GM18502 (cell line): ENCODE data around the gene MYMK.

ENCODE experiments used
- ATAC-seq: cut with Tn5 transposase; IDR thresholded peaks from one replicate; pipeline ENCODE4 v1.9.1; 2021; ENCODE audit warnings: mild to moderate bottlenecking; ENCODE audit not compliant: unreplicated experiment, poor library complexity

MYMK gene

DNA sequence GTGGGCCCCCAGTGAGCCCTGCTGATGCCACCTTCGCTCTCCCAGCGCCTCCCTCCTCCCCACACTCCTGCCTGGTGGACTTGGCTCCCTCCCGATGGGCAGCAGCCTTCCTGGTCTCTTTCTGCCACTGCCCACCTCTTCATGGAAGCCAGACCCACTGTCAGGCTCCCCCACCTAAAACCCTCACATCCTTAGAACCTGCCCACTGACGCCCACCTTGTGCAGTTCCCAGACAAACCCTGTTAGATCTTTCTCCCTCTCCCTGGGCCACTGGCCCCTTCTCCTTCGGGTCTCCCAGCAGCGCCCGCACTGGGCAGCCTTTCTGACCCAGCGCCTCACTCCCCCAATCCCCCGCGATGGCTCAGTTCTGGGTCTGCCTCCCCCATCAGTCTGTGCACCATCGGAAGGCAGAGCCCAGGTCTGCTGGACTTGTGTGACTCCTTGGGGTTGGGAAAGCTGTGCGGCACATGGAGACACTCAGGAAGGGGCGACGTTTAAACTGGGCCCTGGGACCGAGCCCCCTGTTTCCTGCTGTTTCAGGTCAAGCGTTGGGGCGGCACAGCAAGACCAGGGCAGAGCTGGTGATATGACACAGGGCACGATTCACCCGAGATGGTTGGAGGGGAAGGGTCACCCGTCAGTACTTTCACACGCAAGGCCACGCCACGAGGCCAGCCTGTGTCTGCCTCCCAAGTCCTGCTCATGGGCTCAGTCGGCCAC is 17.4 kb downstream of the MYMK start:
- no peak for ATAC-seq

DNA sequence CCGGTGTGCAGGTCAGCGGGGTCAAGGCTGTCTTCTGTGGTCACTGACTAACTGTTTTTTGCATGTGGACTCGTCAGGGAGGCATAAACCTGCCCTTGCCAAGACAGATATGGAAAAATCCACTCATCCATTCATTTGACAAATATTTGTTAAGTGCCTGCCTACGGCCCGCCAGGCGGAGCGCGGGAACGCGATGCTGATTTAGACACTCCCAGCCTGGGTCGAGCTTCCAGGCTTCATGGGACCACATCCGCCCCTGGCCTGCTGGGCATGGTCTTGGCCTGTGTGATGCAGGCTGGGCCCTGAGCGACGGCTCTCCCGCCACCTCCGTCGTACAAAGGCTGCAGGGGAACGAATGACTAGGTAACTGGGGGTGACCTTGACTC is 18.1 kb downstream of the MYMK start:
- ATAC-seq, result no peak

DNA sequence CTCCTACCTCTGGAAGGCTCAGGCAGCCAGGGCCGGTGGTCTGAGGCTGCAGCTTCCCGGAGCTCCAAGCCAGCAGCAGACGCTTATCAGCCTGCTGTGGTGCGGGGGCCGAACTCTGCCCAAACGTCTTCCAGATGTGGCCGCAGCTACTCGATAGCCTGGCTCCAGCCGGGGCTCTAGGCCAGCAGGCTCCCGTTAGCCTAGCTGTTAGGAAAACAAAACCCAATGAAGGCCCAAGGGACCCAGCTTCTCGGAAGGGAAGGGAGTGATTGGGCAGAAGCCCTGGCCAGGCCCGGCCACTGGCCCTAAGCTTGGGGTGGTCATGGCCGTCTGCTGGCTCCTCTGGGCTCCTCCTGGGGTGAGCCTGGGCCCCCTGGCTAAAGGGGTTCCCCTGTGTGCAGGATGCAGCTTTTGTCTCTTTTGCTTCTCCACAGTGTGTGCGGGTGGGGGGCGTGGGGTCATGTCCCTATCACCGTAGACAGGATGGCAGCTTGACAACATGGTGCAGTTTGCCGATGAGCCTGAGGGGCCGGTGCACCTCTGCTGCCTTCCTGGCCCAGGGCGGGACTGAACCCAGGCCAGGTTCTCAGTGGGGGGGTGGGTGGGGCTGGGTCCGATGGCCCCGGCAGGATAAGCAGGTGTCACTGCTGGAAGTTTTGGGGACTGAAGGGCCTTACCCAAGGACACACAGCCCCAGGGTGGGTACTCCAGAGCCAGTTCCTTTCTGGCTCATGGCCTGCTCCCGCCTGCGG is 18.7 kb downstream of the MYMK start:
- ATAC-seq, result no peak

DNA sequence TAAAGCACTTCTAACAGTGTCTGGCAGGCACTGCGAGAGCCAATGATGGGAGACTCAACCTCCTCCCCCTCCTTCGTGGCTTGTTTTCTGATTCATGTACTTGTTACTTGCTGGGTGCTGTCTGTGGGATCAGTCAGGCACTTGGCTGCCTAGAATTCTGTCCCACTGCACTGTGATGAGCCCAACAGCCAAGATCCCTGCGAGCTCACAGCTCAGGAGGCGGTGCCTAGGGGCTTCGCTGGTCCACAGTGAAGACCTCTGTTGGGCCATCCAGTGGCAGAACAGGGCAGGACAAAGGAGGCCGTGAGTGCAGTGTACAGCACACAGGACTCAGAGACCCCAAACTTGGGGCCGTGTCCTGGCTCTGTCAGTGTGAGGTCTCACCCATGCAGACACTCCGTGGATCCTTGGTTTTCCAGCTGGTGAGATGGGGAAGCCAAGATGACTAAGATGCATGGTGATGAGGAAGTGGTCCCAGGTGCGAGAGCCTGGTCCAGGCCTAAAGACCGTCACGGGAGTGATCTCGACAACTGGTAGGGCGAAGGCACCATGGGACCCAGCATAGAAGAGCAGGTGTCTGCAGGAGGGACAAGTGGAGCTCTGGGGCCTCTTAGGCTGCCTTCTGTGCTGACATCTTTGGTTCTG is 19.5 kb downstream of the MYMK start:
- ATAC-seq, result no peak

DNA sequence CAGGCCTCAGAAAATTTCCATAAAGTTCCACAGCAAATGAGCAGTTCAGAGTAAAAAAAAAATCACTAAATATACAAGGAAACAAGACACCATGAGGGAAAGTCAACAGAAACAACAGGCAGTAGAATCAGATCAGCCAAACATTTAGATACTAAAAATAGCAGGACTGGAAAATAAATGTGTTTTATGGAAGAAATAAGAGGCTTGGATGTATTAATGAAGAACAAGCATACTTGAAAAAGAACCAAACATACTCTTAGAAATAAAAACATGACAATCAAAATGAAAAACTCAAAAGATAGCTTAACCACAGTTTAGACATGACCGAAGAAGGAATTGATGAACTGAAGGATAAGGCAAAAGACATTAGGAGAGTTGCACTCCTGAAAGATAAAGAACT is 22.6 kb downstream of the MYMK start:
- no peak for ATAC-seq

DNA sequence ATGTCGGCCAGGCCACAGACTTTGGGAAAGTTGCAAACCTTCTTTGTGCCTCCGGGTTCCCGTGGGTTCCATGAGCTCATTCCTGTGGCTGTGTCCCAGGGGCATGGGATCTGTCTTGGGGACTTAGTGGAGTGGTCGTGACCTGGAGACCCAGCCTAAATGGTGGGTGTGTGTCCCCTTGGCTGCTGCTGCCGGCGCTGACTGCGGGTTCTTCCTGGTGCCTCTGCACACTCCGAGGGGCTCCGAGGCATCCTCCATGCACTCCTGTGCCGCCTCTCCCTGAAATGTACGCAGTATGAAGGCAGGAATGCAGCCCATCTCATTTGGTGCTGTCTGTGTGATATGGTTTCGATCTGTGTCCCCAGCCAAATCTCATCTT is 24.9 kb downstream of the MYMK start:
- ATAC-seq, result no peak

DNA sequence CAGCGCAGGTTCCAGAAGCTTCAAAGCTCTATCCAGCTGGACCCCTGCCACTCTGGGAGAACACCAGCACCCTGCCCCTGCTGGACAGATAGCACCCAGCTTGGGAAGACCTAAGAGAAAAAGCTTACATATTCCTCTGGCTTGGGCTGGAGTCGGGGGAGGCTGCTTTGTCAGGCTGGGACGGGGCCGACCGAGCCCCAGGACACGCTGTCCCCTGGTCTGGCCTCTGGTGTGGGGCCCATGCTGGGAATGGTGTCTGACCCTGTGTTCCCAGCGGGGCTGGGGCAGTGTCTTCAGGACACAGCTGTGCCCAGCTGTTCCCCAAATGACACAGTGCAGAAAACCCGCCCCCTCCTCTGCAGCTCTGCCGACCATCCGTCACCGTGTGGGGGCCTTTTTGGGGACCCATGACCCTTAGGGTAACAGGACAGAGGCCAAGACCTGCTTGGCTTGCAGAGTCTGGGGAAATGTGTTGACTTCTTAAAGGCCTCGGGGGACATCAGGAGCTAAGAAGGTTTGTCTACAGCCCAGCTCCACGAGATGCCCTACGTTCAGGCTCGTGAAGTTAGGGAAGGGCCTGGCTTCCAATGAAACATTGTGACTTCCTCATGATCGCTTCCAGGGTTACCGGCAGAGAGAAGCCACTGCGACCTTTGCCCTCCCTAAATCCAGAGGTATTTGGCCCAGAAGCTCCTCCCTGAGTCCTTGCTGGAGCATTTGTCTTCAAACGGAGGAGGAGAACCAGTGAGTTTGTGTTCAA is 25.4 kb downstream of the MYMK start:
- no peak for ATAC-seq

DNA sequence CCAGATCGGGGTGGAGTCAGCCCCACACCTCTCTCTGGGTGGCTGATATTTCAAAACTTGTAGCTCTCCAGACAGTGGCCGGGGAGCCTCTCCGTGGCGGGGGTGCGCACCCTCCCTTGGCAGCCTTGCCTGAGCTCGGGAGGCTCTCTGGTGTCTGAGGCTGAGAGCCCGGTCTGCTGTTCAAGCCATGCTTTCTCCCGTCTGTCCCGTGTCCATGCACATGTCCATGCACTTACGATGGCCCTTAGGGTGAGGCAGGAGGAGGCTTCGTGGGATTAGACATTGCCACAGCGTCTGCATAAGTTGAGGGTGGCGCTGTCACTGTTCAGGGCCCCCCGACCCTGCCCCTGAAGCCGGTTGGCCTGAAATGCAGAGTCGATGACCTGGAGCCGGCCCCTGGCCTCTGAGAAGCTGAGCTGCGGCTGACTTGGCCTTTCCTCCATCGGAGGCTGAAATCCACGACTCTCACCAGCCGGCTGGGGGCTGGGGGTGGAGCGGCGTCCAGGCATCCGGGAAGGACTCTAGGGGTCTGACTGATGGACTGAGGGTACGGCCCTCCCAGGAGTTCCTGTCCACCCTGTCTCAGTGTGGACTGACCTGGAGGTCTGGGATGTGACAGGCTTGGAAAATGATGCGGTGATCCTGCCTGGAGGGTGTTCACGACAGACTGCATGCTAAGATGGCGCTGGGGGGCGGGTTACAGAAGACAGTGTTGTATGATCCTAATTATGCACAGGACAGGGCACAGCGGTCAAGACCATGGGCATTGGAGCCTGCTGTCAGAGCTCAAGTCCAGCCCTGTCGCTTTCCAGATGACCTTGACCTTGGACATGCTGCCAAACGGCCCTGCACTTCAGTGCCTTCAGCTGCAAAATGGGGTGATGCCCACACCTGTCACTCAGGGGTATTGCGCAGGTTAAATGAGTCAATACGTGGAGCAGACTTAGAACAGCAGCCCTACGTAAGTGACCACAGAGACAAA is 27.6 kb downstream of the MYMK start:
- ATAC-seq, result no peak

DNA sequence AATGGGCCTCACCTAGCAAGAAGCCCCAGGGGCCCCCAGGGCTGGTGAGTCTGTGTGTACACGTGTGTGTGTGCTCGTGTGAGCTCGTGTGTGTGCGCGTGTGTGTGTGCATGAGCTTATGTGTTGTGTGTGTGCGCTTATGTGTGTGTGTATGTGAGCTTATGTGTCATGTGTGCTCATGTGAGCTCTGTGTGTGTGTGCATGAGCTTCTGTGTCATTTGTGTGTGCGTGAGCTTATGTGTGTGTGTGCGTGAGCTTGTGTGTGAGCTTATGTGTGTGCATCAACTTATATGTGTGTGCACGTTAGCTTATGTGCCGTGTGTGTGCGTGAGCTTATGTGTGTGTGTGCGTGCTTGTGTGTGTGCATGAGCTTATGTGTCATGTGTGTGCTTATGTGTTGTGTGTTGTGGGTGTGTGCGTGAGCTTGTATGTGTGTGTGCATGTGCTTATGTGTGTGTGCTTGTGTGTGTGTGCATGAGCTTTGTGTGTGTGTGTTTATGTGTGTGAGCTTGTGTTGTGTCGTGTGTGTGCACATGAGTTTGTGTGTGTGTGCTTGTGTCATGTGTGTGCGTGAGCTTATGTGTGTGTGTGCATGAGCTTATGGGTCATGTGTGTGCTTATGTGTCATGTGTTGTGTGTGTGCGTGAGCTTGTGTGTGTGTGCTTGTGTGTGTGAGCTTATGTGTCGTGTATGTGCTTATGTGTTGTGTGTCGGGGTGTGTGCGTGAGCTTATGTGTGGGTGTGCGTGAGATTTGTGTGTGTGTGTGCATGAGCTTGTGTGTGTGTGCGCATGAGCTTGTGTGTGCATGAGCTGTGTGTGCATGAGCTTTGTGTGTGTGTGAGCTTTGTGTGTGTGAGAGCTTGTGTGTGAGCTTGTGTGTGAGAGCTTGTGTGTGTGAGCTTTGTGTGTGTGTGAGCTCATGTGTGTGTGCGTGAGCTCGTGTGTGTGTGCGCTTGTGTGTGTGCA is 29.1 kb downstream of the MYMK start:
- ATAC-seq, result no peak

DNA sequence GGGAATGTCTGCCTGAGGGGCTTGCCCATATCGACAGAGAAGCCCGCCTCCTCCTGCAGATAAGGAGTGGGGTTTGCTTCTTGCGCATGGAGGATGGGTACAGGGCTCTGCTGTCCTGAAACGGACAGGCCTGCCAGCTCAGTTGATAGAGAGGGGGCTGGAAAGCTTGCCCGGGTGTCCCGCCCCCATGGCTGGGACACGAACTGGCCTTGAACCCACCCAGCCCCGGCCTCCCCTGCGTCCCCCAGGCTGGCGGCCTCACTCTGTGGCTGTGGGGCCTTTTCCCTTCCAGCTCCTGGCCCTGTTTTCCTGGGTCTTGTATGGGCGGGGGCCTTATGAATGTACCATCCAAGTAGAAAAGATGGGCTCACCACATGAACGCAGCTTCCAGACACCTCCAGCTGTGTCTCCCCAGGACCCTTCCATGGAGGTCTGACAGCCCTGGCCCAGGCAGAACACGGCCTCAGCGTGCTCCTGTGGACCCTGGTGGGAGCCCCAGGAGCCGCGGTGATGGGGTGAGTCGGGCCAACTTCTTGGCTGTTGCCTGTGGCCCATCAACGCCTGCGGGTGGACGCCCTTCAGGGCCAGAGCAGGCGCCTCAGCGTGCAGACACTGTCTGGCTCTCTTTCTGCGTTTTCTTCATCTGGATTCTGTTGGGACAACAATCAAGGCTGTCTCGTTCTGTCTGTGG is 30.0 kb downstream of the MYMK start:
- ATAC-seq, result no peak

DNA sequence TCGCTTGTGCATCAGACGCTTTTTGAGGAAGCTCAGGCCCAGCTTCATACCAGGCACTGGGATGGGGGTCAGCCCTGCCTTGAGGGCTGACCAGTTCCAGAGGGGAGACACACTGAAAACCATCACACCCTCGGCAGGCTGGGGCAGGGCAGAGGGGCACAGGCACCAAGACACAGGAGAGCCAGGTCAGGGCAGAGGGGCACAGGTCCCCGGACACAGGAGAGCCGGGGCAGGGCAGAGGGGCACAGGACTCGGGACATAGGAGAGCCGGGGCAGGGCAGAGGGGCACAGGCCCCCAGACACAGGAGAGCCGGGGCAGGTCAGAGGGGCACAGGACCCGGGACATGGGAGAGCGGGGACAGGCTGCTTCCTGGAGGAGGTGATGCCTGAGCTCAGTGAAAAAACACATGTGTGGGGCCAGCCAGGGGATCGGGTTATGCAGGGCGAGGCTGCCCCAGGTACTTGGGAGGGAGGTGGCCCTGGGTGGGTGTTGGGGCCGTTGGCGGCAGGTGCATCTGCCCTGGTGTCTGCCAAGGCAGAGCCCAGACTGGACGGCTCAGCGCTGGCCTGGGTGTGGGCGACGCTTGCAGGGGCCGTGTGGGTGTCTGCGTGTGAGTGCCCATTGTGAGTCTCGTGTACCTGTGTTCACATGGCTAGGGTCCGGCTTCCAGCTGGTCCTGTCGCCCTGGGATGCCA is 30.8 kb downstream of the MYMK start:
- ATAC-seq, result no peak

DNA sequence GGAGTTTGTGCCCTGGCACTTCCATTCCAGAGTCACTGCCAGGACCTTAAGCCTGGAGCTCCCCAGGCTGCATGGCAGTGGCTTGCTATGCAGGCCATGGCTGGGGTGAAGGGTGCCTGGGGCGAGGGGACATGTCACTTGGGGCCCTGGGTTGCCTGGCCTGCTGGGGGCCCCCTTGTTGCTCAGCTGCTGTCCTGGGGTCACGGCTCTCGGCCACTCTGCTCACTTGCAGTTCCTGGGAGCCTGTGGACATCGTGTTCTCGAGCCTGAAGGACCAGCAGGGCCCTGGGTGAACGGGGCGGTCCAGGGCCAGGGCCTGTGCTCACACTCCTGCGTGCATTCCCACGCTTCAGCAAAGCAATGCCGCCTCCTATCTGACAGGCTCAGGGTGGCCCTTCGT is 31.3 kb downstream of the MYMK start:
- no peak for ATAC-seq

DNA sequence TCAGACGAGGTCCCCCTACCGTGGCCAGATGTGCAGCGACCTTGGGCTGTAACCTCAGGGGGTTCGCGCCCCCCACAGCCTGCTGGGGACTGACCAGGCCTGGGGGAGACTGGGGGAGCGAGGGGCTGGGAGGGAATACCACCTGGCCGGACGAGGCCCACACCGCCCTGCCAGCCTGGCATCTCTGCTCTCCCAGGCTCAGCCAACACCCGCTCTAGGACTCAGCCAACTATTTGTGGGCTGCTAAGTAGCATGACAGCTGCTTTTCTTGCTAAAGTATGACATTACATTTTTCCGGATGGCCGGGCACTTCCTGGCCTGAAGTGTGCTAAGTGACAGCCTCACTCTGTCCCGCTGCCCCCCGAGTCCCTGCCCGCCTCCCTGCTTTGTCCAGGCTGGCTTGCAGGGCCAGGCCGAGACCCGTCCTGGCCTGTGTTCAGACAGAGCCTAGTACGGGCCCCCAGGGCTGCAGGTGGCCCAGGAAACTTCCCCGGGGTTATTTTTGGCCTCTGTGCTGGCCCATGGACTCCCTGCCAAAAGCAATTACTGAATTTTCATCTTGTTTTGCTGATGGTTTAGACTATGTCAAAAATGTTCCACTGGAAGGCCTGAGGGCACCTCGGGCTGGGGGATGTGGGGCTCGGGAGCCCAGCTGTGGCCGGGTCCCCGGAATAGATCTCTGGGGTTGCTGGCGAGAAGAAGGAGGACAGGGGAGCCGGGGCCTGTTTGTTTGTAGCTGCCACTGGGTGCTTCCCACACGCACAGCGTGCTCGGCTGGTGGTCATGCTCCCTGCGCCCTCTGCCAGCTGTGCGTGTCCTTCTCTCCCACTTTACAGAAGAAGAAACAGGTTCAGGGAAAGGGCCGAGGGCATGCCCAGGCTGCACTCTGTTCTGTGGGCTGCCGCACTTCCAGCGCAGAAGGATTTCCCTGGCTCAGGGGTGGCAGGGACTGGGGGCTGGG is 32.4 kb downstream of the MYMK start:
- ATAC-seq, result no peak

DNA sequence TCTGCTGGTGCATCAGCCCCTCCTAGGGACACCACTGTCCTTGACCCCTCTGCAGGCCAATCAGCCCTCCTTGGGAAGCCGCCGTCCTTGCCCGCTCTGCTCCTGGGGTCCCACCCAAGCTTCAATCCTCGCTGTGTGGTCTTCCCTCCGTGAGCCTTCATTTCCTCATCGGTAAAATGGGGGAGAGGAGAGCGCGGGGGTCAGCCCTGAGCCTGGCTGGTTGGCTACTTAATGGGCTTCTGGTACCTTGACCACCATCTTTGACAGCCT is 33.2 kb downstream of the MYMK start:
- ATAC-seq, result no peak

DNA sequence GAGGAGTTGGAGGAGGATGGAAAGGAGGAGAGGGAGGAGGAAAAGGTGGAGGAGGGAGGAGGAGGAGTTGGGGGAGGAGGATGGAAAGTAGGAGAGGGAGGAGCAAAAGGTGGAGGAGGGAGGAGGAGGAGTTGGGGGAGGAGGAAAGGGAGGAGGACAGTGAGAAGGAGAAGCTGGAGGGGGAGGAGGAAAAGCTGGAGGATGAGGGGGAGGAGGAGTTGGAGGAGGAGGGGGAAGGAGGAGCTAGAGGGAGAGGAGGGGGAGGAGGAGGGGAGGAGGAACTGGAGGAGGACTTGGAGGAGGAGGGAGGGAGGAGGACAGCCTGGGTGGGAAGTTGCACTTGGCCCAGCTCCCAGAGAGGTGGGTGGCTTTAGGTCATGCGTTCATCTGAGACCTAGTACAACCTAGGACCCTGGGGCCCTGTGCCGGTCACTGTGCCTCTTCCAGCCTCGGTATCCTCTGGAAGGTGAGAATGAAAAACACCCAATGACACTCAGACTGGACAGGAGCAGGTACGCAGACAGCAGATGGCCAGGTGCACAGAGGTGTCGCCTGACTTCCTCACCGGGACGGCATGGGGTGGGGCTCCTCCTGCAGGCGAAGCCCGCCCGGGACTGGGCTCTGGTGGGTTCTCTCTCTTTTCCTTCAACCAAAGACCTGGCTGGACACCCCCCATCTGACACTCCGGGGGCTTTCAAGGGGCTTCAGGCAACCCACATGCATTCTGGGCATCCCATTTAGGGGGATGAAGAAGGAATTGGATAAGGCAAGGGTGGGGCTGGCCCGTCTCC is 33.7 kb downstream of the MYMK start:
- no peak for ATAC-seq

DNA sequence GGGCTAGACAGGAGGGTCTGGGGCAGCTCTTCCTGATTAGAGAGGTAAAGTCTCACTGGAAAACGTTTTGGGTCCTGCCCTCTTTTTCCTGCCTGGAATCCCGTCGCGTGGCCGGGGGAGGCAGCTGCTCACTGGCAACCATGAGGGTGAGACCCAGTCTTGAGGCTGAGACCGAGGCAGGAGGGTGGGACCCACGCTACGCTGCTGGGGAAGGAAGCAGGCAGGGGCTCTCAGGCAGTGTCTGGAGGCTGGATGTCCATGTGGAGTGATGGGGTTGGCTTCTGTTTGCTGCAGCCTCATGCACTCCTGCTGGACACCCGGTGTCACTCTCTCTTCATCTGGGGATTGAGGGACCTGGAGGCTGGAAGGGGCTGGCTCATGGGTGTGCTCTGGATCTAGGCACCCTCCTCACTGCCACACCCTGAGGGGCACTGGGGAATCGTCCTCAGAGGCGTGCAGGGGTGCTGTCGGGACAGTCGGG is 34.5 kb downstream of the MYMK start:
- no peak for ATAC-seq
